Mesothelial cell of epicardium (in vitro differentiated cells): ENCODE data around the gene FILIP1. TPM values are rescaled to one million over a fixed set of nuclear protein-coding genes. Genes with fewer than 3 reads are reported as not detected.

Source experiments
- DNase-seq, 2 experiments: peaks; one replicate each; pipeline ENCODE4 v3.0.0; 2021; ENCODE audit warnings: low spot score in 2 of 2; ENCODE audit not compliant: unreplicated experiment in 2 of 2
- H3K27ac Mint-ChIP-seq: 2 replicates; pipeline ENCODE4 v1.8.0; 2021; ENCODE audit warnings: mixed read lengths
- H3K27me3 Mint-ChIP-seq: 2 replicates; pipeline ENCODE4 v1.8.0; 2021; ENCODE audit warnings: low read depth, mixed read lengths
- H3K36me3 Mint-ChIP-seq: 2 replicates; pipeline ENCODE4 v1.8.0; 2021; ENCODE audit warnings: mixed read lengths
- H3K4me1 Mint-ChIP-seq: 2 replicates; pipeline ENCODE4 v1.8.0; 2021; ENCODE audit warnings: mixed read lengths
- H3K4me3 Mint-ChIP-seq: 2 replicates; pipeline ENCODE4 v1.8.0; 2021; ENCODE audit warnings: mild to moderate bottlenecking, moderate library complexity, mixed read lengths
- H3K9me3 Mint-ChIP-seq: 2 replicates; pipeline ENCODE4 v1.8.0; 2021; ENCODE audit warnings: mixed read lengths
- CTCF ChIP-seq: fragments of 200-600 bp; sonication (generic); IDR thresholded peaks from one replicate; pipeline ENCODE4 v1.5.0; 2021; ENCODE audit warnings: antibody characterized with exemption; ENCODE audit not compliant: unreplicated experiment
- total RNA-seq: library from RNA; stranded (reverse); gene quantifications from 3 replicates; pipeline ENCODE4 v1.2.1, GENCODE V29; 2021

The FILIP1 gene
- total RNA-seq, 1 donor from 2014 or later: 11.3 TPM

- no peak for DNase-seq
- no peak for TF ChIP-seq CTCF
- Mint-ChIP-seq H3K4me1 (peaks cover 32% of the 10 kb centered on the region), H3K27me3 (no peaks in the 10 kb centered on the region), H3K27ac (peak overlapping the region; percentile 74), H3K4me3 (peak overlapping the region; percentile 9), H3K9me3 (peaks cover 20% of the 10 kb centered on the region), H3K36me3 (peaks cover 5% of the 10 kb centered on the region)
These were observed 37.1 kb upstream of the FILIP1 start for GRCh38 chr6:75530696-75531095.

- H3K9me3 Mint-ChIP-seq: peaks cover 6% of the 10 kb centered on the region
These were observed 34.8 kb upstream of the FILIP1 start for GRCh38 chr6:75528423-75528822.

GRCh38 chr6:75526502-75527127 lies 33.0 kb upstream of the FILIP1 start:
- TF ChIP-seq CTCF: peak; percentile 73
- Mint-ChIP-seq H3K27ac (peak overlapping the region; percentile 35), H3K4me3 (no peak overlapping the region), H3K36me3 (no peaks in the 10 kb centered on the region), H3K27me3 (no peaks in the 10 kb centered on the region), H3K4me1 (peaks cover 36% of the 10 kb centered on the region), H3K9me3 (no peaks in the 10 kb centered on the region)
- peak in 1 of 2 experiments; percentile 64 for DNase-seq

More at GRCh38 chr6:75528423-75528822, 34.8 kb upstream of the FILIP1 start:
- Mint-ChIP-seq H3K4me3 (no peak overlapping the region), H3K27me3 (no peaks in the 10 kb centered on the region), H3K36me3 (peaks cover 1% of the 10 kb centered on the region), H3K4me1 (peaks cover 41% of the 10 kb centered on the region), H3K27ac (no peak overlapping the region)
- TF ChIP-seq CTCF: no peak
- no peak for DNase-seq

GRCh38 chr6:75525682-75526081 lies 32.1 kb upstream of the FILIP1 start:
- no peak for DNase-seq
- H3K36me3 Mint-ChIP-seq: peaks cover 1% of the 10 kb centered on the region
- H3K27ac Mint-ChIP-seq: peak overlapping the region; percentile 47
- peaks cover 6% of the 10 kb centered on the region for H3K9me3 Mint-ChIP-seq
- no peak overlapping the region for H3K4me3 Mint-ChIP-seq
- TF ChIP-seq CTCF: no peak
- H3K27me3 Mint-ChIP-seq: no peaks in the 10 kb centered on the region
- H3K4me1 Mint-ChIP-seq: peaks cover 27% of the 10 kb centered on the region

- peak in 1 of 2 experiments; percentile 45 for DNase-seq
- Mint-ChIP-seq H3K27me3 (no peaks in the 10 kb centered on the region), H3K27ac (peak overlapping the region; percentile 97), H3K36me3 (peaks cover 1% of the 10 kb centered on the region), H3K4me3 (peak overlapping the region; percentile 46), H3K9me3 (peaks cover 8% of the 10 kb centered on the region), H3K4me1 (peaks cover 18% of the 10 kb centered on the region)
- TF ChIP-seq CTCF: no peak
These were observed 30.8 kb upstream of the FILIP1 start for GRCh38 chr6:75524322-75524972.
